Fibroblast of lung (primary cell): ENCODE results near the gene SH3D21. TPM values are rescaled to one million over a fixed set of nuclear protein-coding genes. Genes with fewer than 3 reads are reported as not detected.
A peak's percentile ranks its signal among the peaks of the same experiment; 100 is the strongest.

Experiments used
- DNase-seq, 2 donors: peaks; one replicate each; pipeline versions ENCODE4 v3.0.0 to v3.0.0-alpha.2; 2010; ENCODE audit warnings: low read depth in 2 of 2
- H2AFZ ChIP-seq: 2 replicates; pipeline ENCODE4 v1.5.1; 2012; ENCODE audit warnings: low read length, control low read depth, inconsistent platforms
- H3K27ac ChIP-seq: 2 replicates; pipeline ENCODE4 v1.5.1; 2011; ENCODE audit warnings: low read length, control low read depth; ENCODE audit not compliant: insufficient read depth
- H3K27me3 ChIP-seq: 2 replicates; pipeline ENCODE4 v1.5.1; 2011; ENCODE audit warnings: mild to moderate bottlenecking, low read length; ENCODE audit not compliant: control insufficient read depth, insufficient read depth
- H3K36me3 ChIP-seq: 2 replicates; pipeline ENCODE4 v1.5.1; 2011; ENCODE audit warnings: low read length; ENCODE audit not compliant: control insufficient read depth, insufficient read depth
- H3K4me1 ChIP-seq: 2 replicates; pipeline ENCODE4 v1.5.1; 2011; ENCODE audit warnings: low read length; ENCODE audit not compliant: control insufficient read depth, insufficient read depth; ENCODE audit errors: extremely low read depth
- H3K4me2 ChIP-seq: 2 replicates; pipeline ENCODE4 v1.5.1; 2011; ENCODE audit warnings: low read length, control low read depth; ENCODE audit not compliant: insufficient read depth; ENCODE audit errors: extremely low read depth
- H3K4me3 ChIP-seq, 4 experiments: fragments of 200-600 bp in 1 of 4; sonication (generic) in 1 of 4; replicated peaks in 1 of 4; 2 replicates each; pipeline ENCODE4 v1.5.1; 2011 to 2016; ENCODE audit warnings: low read length in 4 of 4, low read depth in 3 of 4, mild to moderate bottlenecking in 3 of 4, control low read depth in 2 of 4, inconsistent platforms in 1 of 4, mixed read lengths in 1 of 4; ENCODE audit not compliant: insufficient read depth in 1 of 4; ENCODE audit errors: control extremely low read depth in 1 of 4
- H3K79me2 ChIP-seq: 2 replicates; pipeline ENCODE4 v1.5.1; 2012; ENCODE audit warnings: mild to moderate bottlenecking, low read length, inconsistent platforms; ENCODE audit not compliant: control insufficient read depth, insufficient read depth
- H3K9ac ChIP-seq: 2 replicates; pipeline ENCODE4 v1.5.1; 2011; ENCODE audit warnings: mild to moderate bottlenecking, low read length, control low read depth; ENCODE audit not compliant: insufficient read depth
- H3K9me3 ChIP-seq: 2 replicates; pipeline ENCODE4 v1.5.1; 2012; ENCODE audit warnings: low read depth, low read length; ENCODE audit not compliant: control insufficient read depth, insufficient read depth
- H4K20me1 ChIP-seq: 2 replicates; pipeline ENCODE4 v1.5.1; 2011; ENCODE audit warnings: low read length; ENCODE audit not compliant: control insufficient read depth, insufficient read depth; ENCODE audit errors: extremely low read depth
- CTCF ChIP-seq, 2 donors: IDR thresholded peaks in 1 of 2; conservative IDR thresholded peaks in 1 of 2; 1 replicate in 1 of 2; 2 replicates in 1 of 2; pipeline ENCODE4 v1.5.1; 2011 to 2012; ENCODE audit warnings: low read length in 2 of 2, control low read depth in 1 of 2, inconsistent platforms in 1 of 2, low read depth in 1 of 2, mild to moderate bottlenecking in 1 of 2
- EZH2 ChIP-seq: IDR thresholded peaks from 2 replicates; pipeline ENCODE4 v1.5.1; 2012; ENCODE audit warnings: low read length, control low read depth, mild to moderate bottlenecking; ENCODE audit errors: missing control alignments
- polyA plus RNA-seq, 2 donors: library from polyadenylated mRNA; depleted of rRNA in 1 of 2; stranded (reverse) in 1 of 2; unstranded in 1 of 2; fragments of >200 nt; gene quantifications; 2 replicates each; pipeline ENCODE4 v1.2.1, GENCODE V29; 2011 to 2012; ENCODE audit warnings: missing spikeins in 1 of 2
- total RNA-seq: library from RNA; depleted of rRNA; stranded (reverse); fragments of >200 nt; gene quantifications from 2 replicates; pipeline ENCODE4 v1.2.1, GENCODE V29; 2014

The SH3D21 gene
- total and polyA plus RNA-seq, 2 donors (not counting 1 experiment from before 2014, with no cell fraction given) = 1.9 to 3.3 TPM

- Histone ChIP-seq H3K9ac (peak overlapping the region; percentile 51), H3K4me3 (peak overlapping the region; percentile 58 to 69 (median 66)), H3K4me2 (peak overlapping the region; percentile 88), H3K27ac (peak overlapping the region; percentile 63), H2AFZ (peak overlapping the region; percentile 85), H3K27me3 (no peaks in the 10 kb centered on the region), H3K9me3 (no peaks in the 10 kb centered on the region), H3K4me1 (peaks cover 7% of the 10 kb centered on the region), H3K79me2 (peaks cover 2% of the 10 kb centered on the region), H3K36me3 (peaks cover 13% of the 10 kb centered on the region), H4K20me1 (no peaks in the 10 kb centered on the region)
- TF ChIP-seq CTCF (conservative IDR thresholded peaks at IDR 0.05 in 1 of 2, IDR thresholded peaks at IDR 0.05 in 1 of 2; ENCODE audit: low read depth in 1 of 2, low read length in 2 of 2) (no peak), EZH2 (no peak)
- DNase-seq = peak; percentile 84 to 90
Measured at GRCh38 chr1:36306902-36307456, 811 bp downstream of the SH3D21 start.

GRCh38 chr1:36307601-36308330, 1.6 kb downstream of the SH3D21 start:
- H3K79me2 ChIP-seq = peaks cover 2% of the 10 kb centered on the region
- H3K4me2 ChIP-seq = peak overlapping the region; percentile 88
- H4K20me1 ChIP-seq = no peaks in the 10 kb centered on the region
- H3K27me3 ChIP-seq = no peaks in the 10 kb centered on the region
- peaks cover 7% of the 10 kb centered on the region for H3K4me1 ChIP-seq
- H3K9ac ChIP-seq = peak overlapping the region; percentile 51
- H3K36me3 ChIP-seq = peaks cover 10% of the 10 kb centered on the region
- H2AFZ ChIP-seq = no peak overlapping the region
- no peak for DNase-seq
- no peak for TF ChIP-seq CTCF (conservative IDR thresholded peaks at IDR 0.05 in 1 of 2, IDR thresholded peaks at IDR 0.05 in 1 of 2; ENCODE audit: low read depth in 1 of 2, low read length in 2 of 2)
- no peak for TF ChIP-seq EZH2
- peak overlapping the region; percentile 58 to 69 (median 66) for H3K4me3 ChIP-seq
- no peaks in the 10 kb centered on the region for H3K9me3 ChIP-seq
- peak overlapping the region; percentile 61 for H3K27ac ChIP-seq

- Histone ChIP-seq H3K79me2 (peaks cover 2% of the 10 kb centered on the region), H2AFZ (no peak overlapping the region), H3K4me3 (no peak overlapping the region), H3K9me3 (no peaks in the 10 kb centered on the region), H3K4me2 (no peak overlapping the region), H3K27ac (no peak overlapping the region), H3K27me3 (no peaks in the 10 kb centered on the region), H3K9ac (no peak overlapping the region), H4K20me1 (no peaks in the 10 kb centered on the region), H3K4me1 (peaks cover 7% of the 10 kb centered on the region), H3K36me3 (peaks cover 5% of the 10 kb centered on the region)
- no peak for DNase-seq
- TF ChIP-seq EZH2 (no peak), CTCF (conservative IDR thresholded peaks at IDR 0.05 in 1 of 2, IDR thresholded peaks at IDR 0.05 in 1 of 2; ENCODE audit: low read depth in 1 of 2, low read length in 2 of 2) (no peak)
Measured at GRCh38 chr1:36309397-36309796, 3.2 kb downstream of the SH3D21 start.
